K562 (cell line): ENCODE data around the gene TRIM44. TPM values are rescaled to one million over a fixed set of nuclear protein-coding genes. Genes with fewer than 3 reads are reported as not detected.

ENCODE experiments used
- ATAC-seq: fragments of 200-7000 bp; cut with Tn5 transposase; 3 replicates; pipeline ENCODE4 v1.9.1; 2020; ENCODE audit warnings: moderate library complexity
- BruUV-seq: library from RNA; stranded (reverse); fragments of 400-500 nt; replicated peaks from 2 replicates; lab custom pipeline; 2021; lab: Mats Ljungman, UMichigan
- CTCF ChIA-PET: fragments of 300-600 bp; formaldehyde crosslinking; extraction: SDS; loops from one replicate; lab custom pipeline; 2021; ENCODE audit warnings: low intra/inter-chr PET ratio; lab: Yijun Ruan, JAX
- POLR2A ChIA-PET: fragments of 300-600, 350-650 bp; sonication (Branson Sonifier 250); formaldehyde crosslinking; extraction: SDS; loops from one replicate; lab custom pipeline; 2021; ENCODE audit warnings: antibody characterized with exemption, inconsistent platforms; lab: Yijun Ruan, JAX
- DNase-seq, 4 experiments: peaks; one replicate each; pipeline versions ENCODE4 v3.0.0 to v3.0.0-alpha.2; 2011 to 2018; ENCODE audit warnings: low spot score in 3 of 4, mixed read lengths in 3 of 4; ENCODE audit errors: extremely low read depth in 1 of 4
- FAIRE-seq: peaks from 2 replicates; lab custom pipeline; 2011; peaks lifted over from hg19 to GRCh38; lab: Jason Lieb, UNC
- H2AFZ ChIP-seq: 2 replicates; pipeline ENCODE4 v1.6.0; 2011; ENCODE audit warnings: low read depth, low read length, control low read depth, inconsistent platforms
- H3K27ac ChIP-seq: fragments of 200-600 bp; 3 replicates; pipeline ENCODE4 v1.8.0; 2011; ENCODE audit warnings: low read depth, mild to moderate bottlenecking, control low read depth, inconsistent platforms, low read length, moderate library complexity, mixed read lengths; ENCODE audit errors: extremely low read depth
- H3K27me3 ChIP-seq, 2 experiments: fragments of 300-600 bp in 1 of 2; 2 replicates in 1 of 2; 3 replicates in 1 of 2; pipeline versions ENCODE4 v1.6.0 to v1.8.0; 2011; ENCODE audit warnings: inconsistent platforms in 2 of 2, low read length in 2 of 2, mild to moderate bottlenecking in 1 of 2, mixed read lengths in 1 of 2, moderate library complexity in 1 of 2; ENCODE audit not compliant: control insufficient read depth in 2 of 2, insufficient read depth in 2 of 2
- H3K36me3 ChIP-seq: fragments of 300-600 bp; 3 replicates; pipeline ENCODE4 v1.8.0; 2011; ENCODE audit warnings: mild to moderate bottlenecking, low read length, inconsistent platforms; ENCODE audit not compliant: control insufficient read depth, insufficient read depth
- H3K4me1 ChIP-seq, 2 experiments: fragments of 200-600 bp in 1 of 2; replicated peaks in 1 of 2; 2 replicates in 1 of 2; 3 replicates in 1 of 2; pipeline versions ENCODE4 v1.5.1 to v1.8.0; 2011; ENCODE audit warnings: inconsistent platforms in 2 of 2, low read length in 2 of 2, mild to moderate bottlenecking in 1 of 2, mixed read lengths in 1 of 2, moderate library complexity in 1 of 2; ENCODE audit not compliant: control insufficient read depth in 2 of 2, insufficient read depth in 2 of 2
- H3K4me2 ChIP-seq: 2 replicates; pipeline ENCODE4 v1.6.1; 2011; ENCODE audit warnings: low read length, control low read depth, inconsistent platforms, mixed read lengths; ENCODE audit not compliant: insufficient read depth
- H3K4me3 ChIP-seq: fragments of 200-600 bp; sonication (generic), shearing (Covaris generic); 2 replicates; pipeline ENCODE4 v1.5.1; 2016; ENCODE audit warnings: control low read depth, inconsistent platforms
- H3K79me2 ChIP-seq: fragments of 200-600 bp; 3 replicates; pipeline ENCODE4 v1.8.0; 2011; ENCODE audit warnings: low read length, inconsistent platforms; ENCODE audit not compliant: control insufficient read depth, insufficient read depth
- H3K9ac ChIP-seq, 2 experiments: 2 replicates each; pipeline versions ENCODE4 v1.6.0 to v1.6.1; 2011; ENCODE audit warnings: low read depth in 2 of 2, low read length in 2 of 2, control low read depth in 1 of 2, inconsistent platforms in 1 of 2, mild to moderate bottlenecking in 1 of 2, mixed read lengths in 1 of 2; ENCODE audit not compliant: insufficient read depth in 1 of 2
- H3K9me1 ChIP-seq: one replicate; pipeline ENCODE4 v1.6.0; 2011; ENCODE audit warnings: inconsistent platforms, mild to moderate bottlenecking, low read length, moderate library complexity; ENCODE audit not compliant: control insufficient read depth, insufficient read depth
- H3K9me3 ChIP-seq: replicated peaks from 2 replicates; pipeline ENCODE4 v1.5.1; 2011; ENCODE audit warnings: low read depth, low read length, inconsistent platforms; ENCODE audit not compliant: control insufficient read depth, insufficient read depth
- H4K20me1 ChIP-seq: replicated peaks from 2 replicates; pipeline ENCODE4 v1.6.1; 2011; ENCODE audit warnings: low read length, inconsistent platforms, mixed read lengths; ENCODE audit not compliant: control insufficient read depth, insufficient read depth
- CXXC5 ChIP-seq: fragments of 250-450 bp; sonication (Bioruptor Pico); IDR thresholded peaks from 2 replicates; pipeline ENCODE4 v1.8.0; 2022; ENCODE audit warnings: inconsistent platforms, mild to moderate bottlenecking, moderate library complexity
- FOXJ2 ChIP-seq: fragments of 200-800 bp; sonication (Bioruptor generic); IDR thresholded peaks from 2 replicates; pipeline ENCODE4 v1.6.1; 2016; ENCODE audit warnings: missing genetic modification characterization, missing compliant biosample characterization
- NR2C1 ChIP-seq, 2 experiments: fragments of 450-650 bp; IDR thresholded peaks; 2 replicates each; pipeline ENCODE4 v1.6.1; 2017; ENCODE audit warnings: mild to moderate bottlenecking in 2 of 2, antibody characterized with exemption in 1 of 2, inconsistent platforms in 1 of 2, missing compliant biosample characterization in 1 of 2, missing genetic modification characterization in 1 of 2
- ZC3H8 ChIP-seq: fragments of 450-650 bp; IDR thresholded peaks from 2 replicates; pipeline ENCODE4 v1.6.1; 2017
- in situ Hi-C: fragments of 300-500 bp; cut with MboI; formaldehyde crosslinking; loops from 4 replicates; pipeline ENCODE4 v1.15.0; 2018; ENCODE audit warnings: inconsistent platforms, mixed read lengths
- intact Hi-C: fragments of 100-400 bp; cut with micrococcal nuclease; formaldehyde crosslinking; loops from 2 replicates; pipeline ENCODE4 v1.14.2; 2022
- polyA plus RNA-seq, 8 experiments: library from polyadenylated mRNA; depleted of rRNA in 4 of 8; stranded (reverse) in 5 of 8; unstranded in 3 of 8; fragments of >200 nt; fragmentation: Nextera tagmentation in 2 of 8; fragmentation: Illumina TruSeq in 1 of 8; extraction: Ambion mirVana in 2 of 8; extraction: Trizol in 1 of 8; gene quantifications; 2 replicates each; pipeline versions ENCODE4 v1.2.1 to v1.2.3, GENCODE V29; 2011 to 2014; ENCODE audit warnings: inconsistent platforms in 1 of 8, missing spikeins in 1 of 8
- total RNA-seq, 7 experiments: library from RNA; depleted of rRNA in 6 of 7; stranded (reverse); fragments of >200 nt in 6 of 7; fragmentation: Illumina TruSeq in 2 of 7; extraction: Trizol in 2 of 7; gene quantifications; 2 replicates each; pipeline versions ENCODE4 v1.2.1 to v1.2.3, GENCODE V29; 2011 to 2021; ENCODE audit warnings: low replicate concordance in 1 of 7
- TF ChIP-seq, protein P1 (sequence below): fragments of 450-650 bp; IDR thresholded peaks from 2 replicates; pipeline ENCODE4 v1.6.1; 2016

The TRIM44 gene
- total and polyA plus RNA-seq, 9 of the 15 experiments (the other 6 are each of a cell fraction or from before 2014, with no cell fraction given): 8.3 to 105 (median 37.2) TPM

DNA sequence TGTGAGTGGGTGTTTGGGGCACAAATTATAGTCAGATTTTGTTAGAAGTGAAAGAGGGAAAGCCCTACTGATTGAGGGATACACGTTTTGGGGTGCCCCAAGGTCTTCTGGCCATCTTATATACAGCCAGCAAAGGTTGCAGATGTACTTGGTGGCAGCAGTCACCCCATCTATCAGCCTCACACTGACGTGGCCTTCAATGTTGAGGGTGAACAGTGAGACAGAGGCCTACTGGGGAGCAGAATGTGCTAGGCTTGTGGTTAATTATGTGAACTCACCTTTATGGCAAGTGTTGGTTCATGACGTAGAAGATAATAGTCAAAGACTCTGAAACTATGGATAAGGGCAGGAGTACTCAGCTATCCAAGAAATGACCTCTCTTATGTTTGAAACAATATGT, 121.2 kb downstream of the TRIM44 start (continued):
- TF ChIP-seq CXXC5 (CRISPR knock-in tag) (no peak), NR2C1 (IDR thresholded peaks at IDR 0.05) (no peak), NR2C1 (tag; IDR thresholded peaks at IDR 0.05) (peak; percentile 16; the same call in 1 of the 2 replicates)
- TF ChIP-seq, protein P1, sequence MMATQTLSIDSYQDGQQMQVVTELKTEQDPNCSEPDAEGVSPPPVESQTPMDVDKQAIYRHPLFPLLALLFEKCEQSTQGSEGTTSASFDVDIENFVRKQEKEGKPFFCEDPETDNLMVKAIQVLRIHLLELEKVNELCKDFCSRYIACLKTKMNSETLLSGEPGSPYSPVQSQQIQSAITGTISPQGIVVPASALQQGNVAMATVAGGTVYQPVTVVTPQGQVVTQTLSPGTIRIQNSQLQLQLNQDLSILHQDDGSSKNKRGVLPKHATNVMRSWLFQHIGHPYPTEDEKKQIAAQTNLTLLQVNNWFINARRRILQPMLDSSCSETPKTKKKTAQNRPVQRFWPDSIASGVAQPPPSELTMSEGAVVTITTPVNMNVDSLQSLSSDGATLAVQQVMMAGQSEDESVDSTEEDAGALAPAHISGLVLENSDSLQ: no peak
- TF ChIP-seq, all 486 proteins: peak for 3

DNA sequence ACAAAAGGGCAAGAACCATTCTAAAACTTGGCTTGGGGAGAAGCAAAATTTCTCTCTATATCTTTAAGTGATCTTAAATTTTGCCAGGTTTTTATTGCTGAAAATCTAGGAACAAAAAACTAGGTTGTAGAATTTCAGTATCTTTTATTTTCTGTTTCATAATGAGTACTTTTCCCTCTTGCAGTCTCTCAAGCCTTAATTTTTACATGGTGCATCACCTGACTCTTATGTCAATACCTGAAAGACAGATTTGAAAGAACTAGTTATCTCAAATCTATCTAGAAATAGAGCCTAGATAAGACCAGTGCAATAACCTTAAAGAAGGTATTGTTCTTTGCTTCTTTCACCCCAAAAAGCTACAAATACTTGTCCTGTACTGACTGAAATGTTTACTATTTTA, 122.1 kb downstream of the TRIM44 start:
- intact Hi-C loops (no loop called here), in situ Hi-C loops (no loop called here)
- no peak for FAIRE-seq
- BruUV-seq: no TSS peak
- no peak overlapping the region for H3K4me3 ChIP-seq
- peaks cover 23% of the 10 kb centered on the region; the same call in 2 of the 3 replicates for H3K79me2 ChIP-seq
- no peak overlapping the region for H3K27ac ChIP-seq
- peaks cover 3% of the 10 kb centered on the region for H3K36me3 ChIP-seq
- CTCF ChIA-PET: no interaction called here
- no peak for ATAC-seq
- no peaks in the 10 kb centered on the region for H3K9me1 ChIP-seq
- no peak overlapping the region for H3K9ac ChIP-seq
- no peaks in the 10 kb centered on the region for H3K9me3 ChIP-seq
- TF ChIP-seq ZC3H8: no peak
- TF ChIP-seq FOXJ2 (tag): 0 out of 2 replicates have a peak, but pooled peaks have one; percentile 16
- H3K4me2 ChIP-seq: no peak overlapping the region
- no peak overlapping the region for H2AFZ ChIP-seq
- peaks cover 0 to 13% of the 10 kb centered on the region in 2 experiments; a peak in 2 of 5 replicates for H3K4me1 ChIP-seq
- no peak for DNase-seq
- POLR2A ChIA-PET: no interaction called here
- H3K27me3 ChIP-seq: no peaks in the 10 kb centered on the region
- H4K20me1 ChIP-seq: no peaks in the 10 kb centered on the region
